ENCODE results near the gene NFKBIZ. TPM values are rescaled to one million over a fixed set of nuclear protein-coding genes. Genes with fewer than 3 reads are reported as not detected.
"Not testable (repeated sequence)": the region's sequence is repeated elsewhere in the genome, so short reads cannot be mapped to it uniquely, and the experiment has no call there.

NFKBIZ gene
- total RNA-seq, 1 experiment from 2014 or later, result 10.4 TPM

- DNase-seq (ENCODE audit: low read depth in 1 of 2, low spot score in 2 of 2), result peak in 1 of 2 experiments; percentile 20
- H3K27me3 ChIP-seq (replicated peaks), result no peaks in the 10 kb centered on the region
- H3K27ac ChIP-seq, result peak overlapping the region; percentile 10; the same call in 1 of the 2 replicates
- no peaks in the 10 kb centered on the region for H3K36me3 ChIP-seq
- H3K4me3 ChIP-seq, result no peak overlapping the region
- peaks cover 20% of the 10 kb centered on the region for H3K4me1 ChIP-seq (replicated peaks)
- H3K9me3 ChIP-seq (replicated peaks), result no peaks in the 10 kb centered on the region; the same call in 1 of the 2 replicates
Measured at GRCh38 chr3:101903451-101903871, 54.1 kb downstream of the NFKBIZ start.

- not testable (repeated sequence) for DNase-seq (ENCODE audit: low read depth in 1 of 2, low spot score in 2 of 2); H3K4me3 ChIP-seq; H3K27me3 ChIP-seq (replicated peaks); H3K27ac ChIP-seq; H3K9me3 ChIP-seq (replicated peaks); H3K36me3 ChIP-seq
- H3K4me1 ChIP-seq (replicated peaks), result peaks cover 20% of the 10 kb centered on the region
Measured at GRCh38 chr3:101905573-101905972, 56.3 kb downstream of the NFKBIZ start.

Other genes with a start within 250 kb of the NFKBIZ start
- gene ZBTB11, start 172.4 kb upstream of the NFKBIZ start, total RNA-seq (2014; rRNA removed; shearing (Covaris generic)), result 13.1 and 21.1 TPM in 2 replicates
- gene RPL24, start 162.8 kb upstream of the NFKBIZ start, total RNA-seq (2014; rRNA removed; shearing (Covaris generic)), result 1,079 and 1,363 TPM in 2 replicates
- gene CEP97, start 124.9 kb upstream of the NFKBIZ start, total RNA-seq (2014; rRNA removed; shearing (Covaris generic)), result 16.8 and 20.8 TPM in 2 replicates
- gene NXPE3, start 70.3 kb upstream of the NFKBIZ start, total RNA-seq (2014; rRNA removed; shearing (Covaris generic)), result 5.9 and 6.5 TPM in 2 replicates